CD4-positive, alpha-beta memory T cell (primary cell): ENCODE measurements around the gene ARMC3. TPM values are rescaled to one million over a fixed set of nuclear protein-coding genes. Genes with fewer than 3 reads are reported as not detected.

Experiments used
- CTCF ChIA-PET: fragments of 350-600 bp; sonication (Branson Sonifier 250); formaldehyde crosslinking; loops from one replicate; lab custom pipeline; 2021; ENCODE audit warnings: inconsistent platforms; ENCODE audit not compliant: partially characterized antibody; lab: Charles Lee
- POLR2A ChIA-PET: fragments of 350-600 bp; sonication (Branson Sonifier 250); formaldehyde crosslinking; loops from one replicate; lab custom pipeline; 2021; ENCODE audit not compliant: partially characterized antibody; lab: Charles Lee
- DNase-seq, 5 donors: peaks; one replicate each; pipeline versions ENCODE4 v3.0.0 to v3.0.0-alpha.2; 2020 to 2022; ENCODE audit warnings: mixed read lengths in 1 of 5
- H3K27ac ChIP-seq: one replicate; pipeline ENCODE4 v1.7.0; 2013; ENCODE audit warnings: low read depth, low read length
- H3K27me3 ChIP-seq: 2 replicates; pipeline ENCODE4 v1.7.0; 2013; ENCODE audit warnings: mild to moderate bottlenecking, low read length, moderate library complexity; ENCODE audit not compliant: insufficient read depth
- H3K36me3 ChIP-seq: 2 replicates; pipeline ENCODE4 v1.7.0; 2013; ENCODE audit warnings: mild to moderate bottlenecking, low read length, moderate library complexity; ENCODE audit not compliant: insufficient read depth
- H3K4me1 ChIP-seq: 2 replicates; pipeline ENCODE4 v1.7.0; 2013; ENCODE audit warnings: mild to moderate bottlenecking, low read length, moderate library complexity; ENCODE audit not compliant: insufficient read depth
- H3K4me3 ChIP-seq, 2 donors: one replicate each; pipeline ENCODE4 v1.7.0; 2013; ENCODE audit warnings: low read length in 2 of 2, mild to moderate bottlenecking in 1 of 2
- H3K9me3 ChIP-seq, 2 donors: one replicate each; pipeline ENCODE4 v1.7.0; 2013; ENCODE audit warnings: low read length in 2 of 2, control low read depth in 1 of 2; ENCODE audit not compliant: control insufficient read depth in 1 of 2
- H3K27ac Mint-ChIP-seq, 7 donors: one replicate each; pipeline ENCODE4 v1.8.0; 2020 to 2021; ENCODE audit warnings: mixed read lengths in 7 of 7, mild to moderate bottlenecking in 6 of 7, inconsistent platforms in 3 of 7, moderate library complexity in 3 of 7
- H3K27me3 Mint-ChIP-seq, 2 donors: one replicate each; pipeline ENCODE4 v1.8.0; 2020 to 2021; ENCODE audit warnings: mixed read lengths in 2 of 2
- H3K36me3 Mint-ChIP-seq, 2 donors: one replicate each; pipeline ENCODE4 v1.8.0; 2020 to 2021; ENCODE audit warnings: mixed read lengths in 2 of 2, inconsistent platforms in 1 of 2, mild to moderate bottlenecking in 1 of 2
- H3K4me1 Mint-ChIP-seq, 4 donors: one replicate each; pipeline ENCODE4 v1.8.0; 2020 to 2021; ENCODE audit warnings: mixed read lengths in 4 of 4, mild to moderate bottlenecking in 1 of 4
- H3K4me3 Mint-ChIP-seq, 8 donors: one replicate each; pipeline ENCODE4 v1.8.0; 2020 to 2021; ENCODE audit warnings: mixed read lengths in 8 of 8, mild to moderate bottlenecking in 7 of 8, moderate library complexity in 6 of 8, inconsistent platforms in 3 of 8
- H3K9me3 Mint-ChIP-seq, 8 donors: one replicate each; pipeline ENCODE4 v1.8.0; 2020 to 2021; ENCODE audit warnings: mixed read lengths in 8 of 8, mild to moderate bottlenecking in 5 of 8, inconsistent platforms in 3 of 8, moderate library complexity in 1 of 8
- intact Hi-C: fragments of 100-400 bp; cut with micrococcal nuclease; formaldehyde crosslinking; loops from one replicate; pipeline ENCODE4 v1.15.1; 2023
- polyA plus RNA-seq, 2 donors: library from polyadenylated mRNA; unstranded; fragments of 300-500 nt; fragmentation: Illumina TruSeq; gene quantifications; one replicate each; pipeline ENCODE4 v1.2.3, GENCODE V29; 2021
- total RNA-seq, 2 experiments: library from RNA; stranded (reverse); gene quantifications; one replicate each; pipeline ENCODE4 v1.2.3, GENCODE V29; 2021

ARMC3 gene
- total and polyA plus RNA-seq, 4 experiments from 2014 or later, result not detected

DNA sequence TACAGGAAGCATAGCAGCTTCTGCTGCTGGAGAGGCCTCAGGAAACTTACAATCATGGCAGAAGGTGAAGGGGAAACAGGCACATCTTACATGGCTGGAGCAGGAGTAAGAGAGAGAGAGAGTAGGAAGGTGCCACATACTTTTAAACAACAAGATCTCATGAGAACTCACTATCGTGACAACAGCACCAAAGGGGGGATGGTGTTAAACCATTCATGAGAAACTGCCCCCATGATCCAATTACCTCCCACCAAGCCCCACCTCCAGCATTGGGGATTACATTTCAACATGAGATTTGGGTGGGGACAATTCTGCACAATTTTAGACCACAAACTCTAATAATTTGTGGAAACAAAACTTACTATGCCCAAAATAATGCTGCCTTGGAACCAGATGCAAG, 16.8 kb upstream of the ARMC3 start:
- H3K9me3 ChIP-seq, result peaks cover 0 to 6% of the 10 kb centered on the region in 2 donors
- Mint-ChIP-seq H3K4me3 (no peak overlapping the region), H3K27ac (no peak overlapping the region), H3K27me3 (peaks cover 0 to 3% of the 10 kb centered on the region in 2 donors), H3K9me3 (peaks cover 0 to 38% (median 27%) of the 10 kb centered on the region in 8 donors), H3K4me1 (peaks cover 0 to 5% (median 1%) of the 10 kb centered on the region in 4 donors), H3K36me3 (peaks cover 3 to 14% of the 10 kb centered on the region in 2 donors)
- intact Hi-C loops, result no loop called here
- no peaks in the 10 kb centered on the region for H3K27me3 ChIP-seq
- no peaks in the 10 kb centered on the region for H3K36me3 ChIP-seq
- no peak overlapping the region for H3K4me3 ChIP-seq
- CTCF ChIA-PET, result no interaction called here
- H3K4me1 ChIP-seq, result no peaks in the 10 kb centered on the region
- no peak for DNase-seq
- POLR2A ChIA-PET, result no interaction called here
- H3K27ac ChIP-seq, result no peak overlapping the region

- POLR2A ChIA-PET, result no interaction called here
- peaks cover 3 to 14% of the 10 kb centered on the region in 2 donors for H3K36me3 Mint-ChIP-seq
- H3K27ac ChIP-seq, result no peak overlapping the region
- H3K4me3 ChIP-seq, result no peak overlapping the region
- CTCF ChIA-PET, result interaction anchor here (1.0 kb wide), 1 partner anchor 362 kb away, joined by 3 read pairs; no protein-coding TSS in a partner anchor
- peaks cover 0 to 6% of the 10 kb centered on the region in 2 donors for H3K9me3 ChIP-seq
- DNase-seq, result no peak
- intact Hi-C loops, result no loop called here
- H3K9me3 Mint-ChIP-seq, result peaks cover 0 to 37% (median 26%) of the 10 kb centered on the region in 8 donors
- no peak overlapping the region for H3K4me3 Mint-ChIP-seq
- H3K27ac Mint-ChIP-seq, result no peak overlapping the region
- H3K27me3 Mint-ChIP-seq, result peaks cover 0 to 6% of the 10 kb centered on the region in 2 donors
- H3K36me3 ChIP-seq, result no peaks in the 10 kb centered on the region
- H3K4me1 Mint-ChIP-seq, result peaks cover 0 to 5% (median 1%) of the 10 kb centered on the region in 4 donors
- H3K27me3 ChIP-seq, result no peaks in the 10 kb centered on the region
- H3K4me1 ChIP-seq, result no peaks in the 10 kb centered on the region
Observed at GRCh38 chr10:22911889-22912762, 15.7 kb upstream of the ARMC3 start.

- H3K4me3 Mint-ChIP-seq, result no peak overlapping the region
- H3K27ac Mint-ChIP-seq, result no peak overlapping the region
- peaks cover 0 to 5% (median 1%) of the 10 kb centered on the region in 4 donors for H3K4me1 Mint-ChIP-seq
- no peak overlapping the region for H3K4me3 ChIP-seq
- H3K27me3 ChIP-seq, result no peaks in the 10 kb centered on the region
- H3K9me3 ChIP-seq, result peaks cover 0 to 6% of the 10 kb centered on the region in 2 donors
- peaks cover 0 to 30% (median 19%) of the 10 kb centered on the region in 8 donors for H3K9me3 Mint-ChIP-seq
- H3K4me1 ChIP-seq, result no peaks in the 10 kb centered on the region
- ChIA-PET POLR2A (no interaction called here), CTCF (interaction anchor here (1.0 kb wide), 1 partner anchor 363 kb away, joined by 3 read pairs; no protein-coding TSS in a partner anchor)
- peaks cover under 1 to 4% of the 10 kb centered on the region in 2 donors for H3K27me3 Mint-ChIP-seq
- DNase-seq, result no peak
- peaks cover 3 to 8% of the 10 kb centered on the region in 2 donors for H3K36me3 Mint-ChIP-seq
- no peak overlapping the region for H3K27ac ChIP-seq
- H3K36me3 ChIP-seq, result no peaks in the 10 kb centered on the region
- intact Hi-C loops, result no loop called here
Observed at GRCh38 chr10:22912763-22913384, 15.0 kb upstream of the ARMC3 start.

- Mint-ChIP-seq H3K27ac (no peak overlapping the region), H3K4me3 (no peak overlapping the region), H3K9me3 (peaks cover 0 to 23% (median 13%) of the 10 kb centered on the region in 8 donors), H3K36me3 (peaks cover 1 to 5% of the 10 kb centered on the region in 2 donors), H3K4me1 (peaks cover 0 to 5% (median 1%) of the 10 kb centered on the region in 4 donors), H3K27me3 (peaks cover 2% of the 10 kb centered on the region in 2 donors)
- H3K9me3 ChIP-seq, result peaks cover 0 to 6% of the 10 kb centered on the region in 2 donors
- DNase-seq, result no peak
- H3K4me1 ChIP-seq, result no peaks in the 10 kb centered on the region
- ChIA-PET CTCF (no interaction called here), POLR2A (no interaction called here)
- intact Hi-C loops, result no loop called here
- H3K36me3 ChIP-seq, result no peaks in the 10 kb centered on the region
- no peaks in the 10 kb centered on the region for H3K27me3 ChIP-seq
- H3K4me3 ChIP-seq, result no peak overlapping the region
- H3K27ac ChIP-seq, result no peak overlapping the region
Observed at GRCh38 chr10:22913474-22914092, 14.3 kb upstream of the ARMC3 start.

- Mint-ChIP-seq H3K9me3 (peaks cover 0 to 6% (median 2%) of the 10 kb centered on the region in 8 donors), H3K27ac (no peak overlapping the region), H3K36me3 (no peaks in the 10 kb centered on the region), H3K4me1 (peaks cover 0 to 5% (median 1%) of the 10 kb centered on the region in 4 donors), H3K27me3 (peaks cover 2 to 5% of the 10 kb centered on the region in 2 donors), H3K4me3 (no peak overlapping the region)
- intact Hi-C loops, result no loop called here
- CTCF ChIA-PET, result interaction anchor here (1.0 kb wide), 1 partner anchor 10 kb away, joined by 3 read pairs; no protein-coding TSS in a partner anchor
- no peaks in the 10 kb centered on the region for H3K9me3 ChIP-seq
- H3K27ac ChIP-seq, result no peak overlapping the region
- H3K4me3 ChIP-seq, result no peak overlapping the region
- H3K27me3 ChIP-seq, result no peaks in the 10 kb centered on the region
- no peak for DNase-seq
- H3K36me3 ChIP-seq, result no peaks in the 10 kb centered on the region
- POLR2A ChIA-PET, result no interaction called here
- H3K4me1 ChIP-seq, result no peaks in the 10 kb centered on the region
Observed at GRCh38 chr10:22915314-22915713, 12.5 kb upstream of the ARMC3 start.

GRCh38 chr10:22925088-22925487, 2.8 kb upstream of the ARMC3 start:
- no peak for DNase-seq
- H3K9me3 ChIP-seq, result no peaks in the 10 kb centered on the region
- peaks cover 13 to 17% of the 10 kb centered on the region in 2 donors for H3K27me3 Mint-ChIP-seq
- peaks cover 0 to 1% (median 0%) of the 10 kb centered on the region in 4 donors for H3K4me1 Mint-ChIP-seq
- no peak overlapping the region for H3K4me3 Mint-ChIP-seq
- intact Hi-C loops, result no loop called here
- H3K27ac Mint-ChIP-seq, result no peak overlapping the region
- no peaks in the 10 kb centered on the region for H3K36me3 Mint-ChIP-seq
- H3K4me1 ChIP-seq, result peaks cover 6% of the 10 kb centered on the region
- peaks cover 0 to 14% (median 11%) of the 10 kb centered on the region in 8 donors for H3K9me3 Mint-ChIP-seq
- H3K4me3 ChIP-seq, result no peak overlapping the region
- POLR2A ChIA-PET, result interaction anchor here (0.5 kb wide), 1 partner anchor 39 kb away, joined by 3 read pairs; no protein-coding TSS in a partner anchor
- no peak overlapping the region for H3K27ac ChIP-seq
- CTCF ChIA-PET, result interaction anchor here (0.9 kb wide), 1 partner anchor 10 kb away, joined by 3 read pairs; no protein-coding TSS in a partner anchor
- peaks cover 14% of the 10 kb centered on the region for H3K27me3 ChIP-seq
- no peaks in the 10 kb centered on the region for H3K36me3 ChIP-seq
